HG03439 (cell line): ENCODE results near the gene CHTOP.

Experiments used
- ATAC-seq: cut with Tn5 transposase; IDR thresholded peaks from one replicate; pipeline ENCODE4 v1.9.1; 2021; ENCODE audit warnings: mild to moderate bottlenecking, moderate library complexity; ENCODE audit not compliant: unreplicated experiment

The CHTOP gene

DNA sequence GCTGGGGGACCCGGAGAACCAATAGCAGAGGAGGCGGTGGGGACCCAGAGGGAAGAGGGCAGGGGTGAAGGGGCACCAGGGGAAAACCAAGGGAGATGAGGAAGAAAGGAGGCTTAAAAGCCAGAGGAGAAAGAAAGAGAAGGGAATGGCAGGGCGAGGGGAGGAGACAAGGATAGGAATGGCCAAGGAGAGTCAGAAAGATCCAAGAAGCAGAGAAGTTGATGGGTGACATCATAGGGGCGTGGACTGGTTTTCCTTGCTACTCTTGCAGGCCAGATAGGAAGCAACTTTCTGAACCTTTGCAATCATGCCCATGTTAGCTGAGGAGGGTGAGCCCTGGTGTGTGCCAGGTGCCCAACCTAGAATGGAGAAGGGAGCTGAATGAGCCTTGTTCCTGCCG lies 50.0 kb downstream of the CHTOP start:
- ATAC-seq = no peak

GRCh38 chr1:153684892-153685291 lies 51.0 kb downstream of the CHTOP start:
- ATAC-seq = no peak

- no peak for ATAC-seq
These were observed 51.9 kb downstream of the CHTOP start for GRCh38 chr1:153685544-153686340.

DNA sequence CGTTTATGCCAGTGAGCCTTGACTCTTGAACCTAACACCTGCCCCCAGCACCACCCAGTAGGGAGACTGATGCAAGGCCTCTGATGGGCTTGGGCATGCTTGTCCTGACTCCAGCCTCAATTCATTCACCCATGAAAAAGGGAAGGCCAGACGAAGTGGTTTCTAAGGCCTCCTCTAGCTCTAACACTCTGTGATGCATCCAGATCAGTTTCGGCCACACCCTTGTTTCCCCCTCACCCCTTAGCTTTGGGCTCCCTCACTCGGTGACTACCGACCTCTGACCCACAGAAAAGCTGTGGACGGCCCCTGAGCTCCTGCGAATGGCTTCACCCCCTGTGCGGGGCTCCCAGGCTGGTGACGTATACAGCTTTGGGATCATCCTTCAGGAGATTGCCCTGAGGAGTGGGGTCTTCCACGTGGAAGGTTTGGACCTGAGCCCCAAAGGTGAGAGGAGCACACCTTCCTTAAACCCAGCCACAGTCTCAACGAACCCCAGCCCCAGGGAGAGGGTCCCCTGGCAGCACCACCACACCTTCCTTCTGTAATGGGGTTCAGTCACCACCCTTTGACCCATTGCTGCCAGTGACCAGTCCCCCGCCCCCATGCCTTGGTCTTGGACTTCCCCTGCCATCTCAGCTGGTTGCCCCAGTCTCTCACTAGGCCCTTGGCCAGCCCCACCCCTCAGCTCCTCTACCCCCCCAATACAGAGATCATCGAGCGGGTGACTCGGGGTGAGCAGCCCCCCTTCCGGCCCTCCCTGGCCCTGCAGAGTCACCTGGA lies 53.7 kb downstream of the CHTOP start:
- no peak for ATAC-seq

- no peak for ATAC-seq
These were observed 54.4 kb downstream of the CHTOP start for GRCh38 chr1:153688276-153688675.

GRCh38 chr1:153688736-153689328 lies 55.0 kb downstream of the CHTOP start:
- no peak for ATAC-seq

- no peak for ATAC-seq
These were observed 59.6 kb downstream of the CHTOP start for GRCh38 chr1:153693466-153693865.
